ENCODE data around the gene RAB44. TPM values are rescaled to one million over a fixed set of nuclear protein-coding genes. Genes with fewer than 3 reads are reported as not detected.

Gene RAB44
- total RNA-seq, 1 experiment from 2014 or later, result 0.11 TPM

DNA sequence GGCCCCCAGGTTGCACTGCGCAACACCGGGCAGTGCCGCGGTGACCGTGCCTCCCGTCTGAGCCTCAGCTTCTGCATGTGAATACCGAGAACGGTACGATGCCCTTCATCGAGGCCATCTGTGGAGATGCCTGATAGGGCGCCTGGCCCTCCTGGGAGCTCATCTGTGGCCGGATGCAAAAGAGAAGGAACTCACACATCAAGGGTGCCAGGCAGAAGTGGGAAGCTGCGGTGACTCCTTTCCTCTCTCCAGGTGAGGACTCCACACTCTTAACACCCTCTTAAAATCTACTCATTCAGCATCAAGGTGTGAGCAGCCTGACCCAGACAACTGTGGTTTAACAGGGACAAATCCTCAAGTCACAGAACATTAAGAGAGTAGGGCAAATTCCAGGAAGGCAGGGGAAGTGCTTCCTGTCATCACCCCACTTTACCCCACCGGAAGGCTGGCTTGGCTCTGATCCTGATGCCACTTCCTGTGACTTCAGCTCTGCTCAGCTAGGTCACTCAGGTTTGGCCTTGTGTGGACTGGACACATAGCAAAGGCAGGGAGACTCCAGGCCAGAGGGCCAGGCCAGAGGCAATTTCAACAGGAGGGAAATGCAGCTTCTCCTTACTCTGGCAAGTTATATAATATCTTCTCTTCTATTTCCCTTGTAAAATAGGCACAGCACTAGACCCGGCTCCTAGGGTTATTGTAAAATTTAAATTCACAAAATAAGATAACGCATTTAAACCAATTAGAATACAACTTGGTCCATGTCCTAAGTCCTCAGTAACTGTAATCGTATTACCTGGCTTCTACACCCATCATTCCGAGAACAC lies 72.3 kb downstream of the RAB44 start:
- Mint-ChIP-seq H3K27me3 (ENCODE audit: low read depth) (no peaks in the 10 kb centered on the region), H3K4me3 (no peak overlapping the region), H3K9me3 (no peaks in the 10 kb centered on the region), H3K27ac (no peak overlapping the region), H3K36me3 (no peaks in the 10 kb centered on the region), H3K4me1 (peaks cover 18% of the 10 kb centered on the region)
- no peak for DNase-seq (ENCODE audit: low spot score)
- ChIA-PET CTCF (interaction anchor here (1.2 to 19.6 kb wide), 7 partner anchors 9 to 248 kb away, joined by 3 to 454 read pairs (median 12); no protein-coding TSS in a partner anchor), POLR2A (no interaction called here)
- TF ChIP-seq, protein P1, sequence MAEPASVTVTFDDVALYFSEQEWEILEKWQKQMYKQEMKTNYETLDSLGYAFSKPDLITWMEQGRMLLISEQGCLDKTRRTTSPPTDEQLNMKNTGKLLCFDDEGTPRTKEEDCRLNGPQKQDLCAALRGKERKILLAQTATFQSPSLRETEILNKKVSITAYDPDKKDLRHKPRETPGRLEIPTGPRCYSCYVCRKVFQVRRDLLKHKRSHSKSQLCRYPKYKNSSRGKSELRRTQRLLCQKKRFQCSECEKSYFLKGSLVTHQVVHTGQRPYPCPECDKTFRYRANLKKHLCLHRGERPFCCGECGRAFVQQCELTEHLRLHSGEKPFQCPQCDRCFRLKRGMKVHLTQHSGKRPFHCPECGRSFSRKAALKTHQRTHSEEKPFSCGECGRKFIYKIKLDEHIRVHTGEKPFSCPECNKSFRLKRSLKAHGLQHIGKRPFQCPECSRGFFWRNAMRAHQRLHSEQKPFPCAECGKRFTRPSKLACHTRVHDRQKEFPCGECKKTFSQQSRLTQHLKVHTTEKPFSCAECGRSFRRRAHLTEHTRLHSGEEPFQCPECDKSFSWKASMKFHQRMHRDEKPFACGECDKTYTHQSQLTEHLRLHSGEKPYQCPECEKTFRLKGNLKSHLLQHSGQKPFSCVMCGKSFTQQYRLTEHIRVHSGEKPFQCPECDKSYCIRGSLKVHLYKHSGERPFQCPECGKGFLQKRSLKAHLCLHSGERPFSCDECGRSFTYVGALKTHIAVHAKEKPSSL (CRISPR knock-in tag; conservative IDR thresholded peaks at IDR 0.05), result no peak
- TF ChIP-seq NFE2L1 (CRISPR knock-in tag; IDR thresholded peaks at IDR 0.05) (no peak), RELA (CRISPR knock-in tag; IDR thresholded peaks at IDR 0.05; ENCODE audit: borderline replicate concordance) (no peak), ZNF317 (CRISPR knock-in tag; IDR thresholded peaks at IDR 0.05; ENCODE audit: borderline replicate concordance, low read depth) (no peak), MXD4 (CRISPR knock-in tag; IDR thresholded peaks at IDR 0.05; ENCODE audit: borderline replicate concordance) (no peak), NR1H2 (CRISPR knock-in tag; IDR thresholded peaks at IDR 0.05) (no peak), ZNF396 (CRISPR knock-in tag; IDR thresholded peaks at IDR 0.05; ENCODE audit: borderline replicate concordance) (no peak), ELF4 (CRISPR knock-in tag; IDR thresholded peaks at IDR 0.05; ENCODE audit: low read depth) (no peak), ZNF671 (CRISPR knock-in tag; IDR thresholded peaks at IDR 0.05) (no peak), KAT7 (CRISPR knock-in tag; IDR thresholded peaks at IDR 0.05; ENCODE audit: borderline replicate concordance) (no peak)
- TF ChIP-seq, protein P2, sequence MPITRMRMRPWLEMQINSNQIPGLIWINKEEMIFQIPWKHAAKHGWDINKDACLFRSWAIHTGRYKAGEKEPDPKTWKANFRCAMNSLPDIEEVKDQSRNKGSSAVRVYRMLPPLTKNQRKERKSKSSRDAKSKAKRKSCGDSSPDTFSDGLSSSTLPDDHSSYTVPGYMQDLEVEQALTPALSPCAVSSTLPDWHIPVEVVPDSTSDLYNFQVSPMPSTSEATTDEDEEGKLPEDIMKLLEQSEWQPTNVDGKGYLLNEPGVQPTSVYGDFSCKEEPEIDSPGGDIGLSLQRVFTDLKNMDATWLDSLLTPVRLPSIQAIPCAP (CRISPR knock-in tag; IDR thresholded peaks at IDR 0.05), result no peak
- TF ChIP-seq, protein P3, sequence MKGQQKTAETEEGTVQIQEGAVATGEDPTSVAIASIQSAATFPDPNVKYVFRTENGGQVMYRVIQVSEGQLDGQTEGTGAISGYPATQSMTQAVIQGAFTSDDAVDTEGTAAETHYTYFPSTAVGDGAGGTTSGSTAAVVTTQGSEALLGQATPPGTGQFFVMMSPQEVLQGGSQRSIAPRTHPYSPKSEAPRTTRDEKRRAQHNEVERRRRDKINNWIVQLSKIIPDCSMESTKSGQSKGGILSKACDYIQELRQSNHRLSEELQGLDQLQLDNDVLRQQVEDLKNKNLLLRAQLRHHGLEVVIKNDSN (CRISPR knock-in tag; IDR thresholded peaks at IDR 0.05), result no peak
- TF ChIP-seq, protein P4, sequence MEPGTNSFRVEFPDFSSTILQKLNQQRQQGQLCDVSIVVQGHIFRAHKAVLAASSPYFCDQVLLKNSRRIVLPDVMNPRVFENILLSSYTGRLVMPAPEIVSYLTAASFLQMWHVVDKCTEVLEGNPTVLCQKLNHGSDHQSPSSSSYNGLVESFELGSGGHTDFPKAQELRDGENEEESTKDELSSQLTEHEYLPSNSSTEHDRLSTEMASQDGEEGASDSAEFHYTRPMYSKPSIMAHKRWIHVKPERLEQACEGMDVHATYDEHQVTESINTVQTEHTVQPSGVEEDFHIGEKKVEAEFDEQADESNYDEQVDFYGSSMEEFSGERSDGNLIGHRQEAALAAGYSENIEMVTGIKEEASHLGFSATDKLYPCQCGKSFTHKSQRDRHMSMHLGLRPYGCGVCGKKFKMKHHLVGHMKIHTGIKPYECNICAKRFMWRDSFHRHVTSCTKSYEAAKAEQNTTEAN (CRISPR knock-in tag; IDR thresholded peaks at IDR 0.05), result no peak
- ATAC-seq, result no peak

DNA sequence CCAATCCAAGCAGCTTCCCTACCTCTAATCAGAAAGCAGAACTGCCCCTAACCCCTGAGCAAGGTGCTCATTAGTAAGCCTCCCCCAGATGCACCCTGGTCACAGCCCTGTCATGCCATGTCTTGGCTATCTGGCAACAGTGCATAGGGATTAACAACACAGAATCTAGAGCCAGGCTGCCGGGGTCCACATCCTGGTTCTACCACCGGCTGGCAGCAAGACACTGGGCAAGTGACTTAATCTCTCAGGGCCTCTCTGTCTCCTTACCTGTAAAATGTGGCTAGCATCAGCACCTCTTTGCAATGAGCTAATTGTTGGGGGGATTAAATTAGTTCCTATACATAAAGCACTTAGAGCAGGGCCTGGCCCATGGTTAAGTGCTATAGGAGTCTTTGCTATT lies 73.5 kb downstream of the RAB44 start:
- no peaks in the 10 kb centered on the region for H3K9me3 Mint-ChIP-seq
- ChIA-PET CTCF (interaction anchor here (1.2 to 19.6 kb wide), 5 partner anchors 12 to 247 kb away, joined by 4 to 454 read pairs (median 8); partner anchors contain the start of gene C6orf89), POLR2A (interaction anchor here (0.5 kb wide), 1 partner anchor 426 kb away, joined by 3 read pairs; no protein-coding TSS in a partner anchor)
- H3K4me1 Mint-ChIP-seq, result peaks cover 11% of the 10 kb centered on the region
- no peaks in the 10 kb centered on the region for H3K27me3 Mint-ChIP-seq (ENCODE audit: low read depth)
- ATAC-seq (no peak), DNase-seq (ENCODE audit: low spot score) (no peak)
- no peak overlapping the region for H3K4me3 Mint-ChIP-seq
- H3K27ac Mint-ChIP-seq, result no peak overlapping the region
- H3K36me3 Mint-ChIP-seq, result no peaks in the 10 kb centered on the region
- TF ChIP-seq, protein P5, sequence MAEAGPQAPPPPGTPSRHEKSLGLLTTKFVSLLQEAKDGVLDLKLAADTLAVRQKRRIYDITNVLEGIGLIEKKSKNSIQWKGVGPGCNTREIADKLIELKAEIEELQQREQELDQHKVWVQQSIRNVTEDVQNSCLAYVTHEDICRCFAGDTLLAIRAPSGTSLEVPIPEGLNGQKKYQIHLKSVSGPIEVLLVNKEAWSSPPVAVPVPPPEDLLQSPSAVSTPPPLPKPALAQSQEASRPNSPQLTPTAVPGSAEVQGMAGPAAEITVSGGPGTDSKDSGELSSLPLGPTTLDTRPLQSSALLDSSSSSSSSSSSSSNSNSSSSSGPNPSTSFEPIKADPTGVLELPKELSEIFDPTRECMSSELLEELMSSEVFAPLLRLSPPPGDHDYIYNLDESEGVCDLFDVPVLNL (CRISPR knock-in tag; IDR thresholded peaks at IDR 0.05; ENCODE audit: borderline replicate concordance, low read depth), result no peak
- TF ChIP-seq NFE2L1 (CRISPR knock-in tag; IDR thresholded peaks at IDR 0.05) (no peak), NR3C1 (CRISPR knock-in tag; conservative IDR thresholded peaks at IDR 0.05; ENCODE audit: low read depth) (no peak), TEAD1 (CRISPR knock-in tag; IDR thresholded peaks at IDR 0.05) (no peak), GABPB1 (CRISPR knock-in tag; IDR thresholded peaks at IDR 0.05) (no peak), NR1H2 (CRISPR knock-in tag; IDR thresholded peaks at IDR 0.05) (no peak), MYBL2 (CRISPR knock-in tag; IDR thresholded peaks at IDR 0.05) (no peak), ZNF121 (CRISPR knock-in tag; IDR thresholded peaks at IDR 0.05) (no peak), ETV6 (CRISPR knock-in tag; IDR thresholded peaks at IDR 0.05) (no peak), CBFB (CRISPR knock-in tag; IDR thresholded peaks at IDR 0.05; ENCODE audit: low read depth) (no peak)
- TF ChIP-seq, protein P6, sequence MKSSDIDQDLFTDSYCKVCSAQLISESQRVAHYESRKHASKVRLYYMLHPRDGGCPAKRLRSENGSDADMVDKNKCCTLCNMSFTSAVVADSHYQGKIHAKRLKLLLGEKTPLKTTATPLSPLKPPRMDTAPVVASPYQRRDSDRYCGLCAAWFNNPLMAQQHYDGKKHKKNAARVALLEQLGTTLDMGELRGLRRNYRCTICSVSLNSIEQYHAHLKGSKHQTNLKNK (CRISPR knock-in tag; IDR thresholded peaks at IDR 0.05), result no peak
- TF ChIP-seq, protein P7, sequence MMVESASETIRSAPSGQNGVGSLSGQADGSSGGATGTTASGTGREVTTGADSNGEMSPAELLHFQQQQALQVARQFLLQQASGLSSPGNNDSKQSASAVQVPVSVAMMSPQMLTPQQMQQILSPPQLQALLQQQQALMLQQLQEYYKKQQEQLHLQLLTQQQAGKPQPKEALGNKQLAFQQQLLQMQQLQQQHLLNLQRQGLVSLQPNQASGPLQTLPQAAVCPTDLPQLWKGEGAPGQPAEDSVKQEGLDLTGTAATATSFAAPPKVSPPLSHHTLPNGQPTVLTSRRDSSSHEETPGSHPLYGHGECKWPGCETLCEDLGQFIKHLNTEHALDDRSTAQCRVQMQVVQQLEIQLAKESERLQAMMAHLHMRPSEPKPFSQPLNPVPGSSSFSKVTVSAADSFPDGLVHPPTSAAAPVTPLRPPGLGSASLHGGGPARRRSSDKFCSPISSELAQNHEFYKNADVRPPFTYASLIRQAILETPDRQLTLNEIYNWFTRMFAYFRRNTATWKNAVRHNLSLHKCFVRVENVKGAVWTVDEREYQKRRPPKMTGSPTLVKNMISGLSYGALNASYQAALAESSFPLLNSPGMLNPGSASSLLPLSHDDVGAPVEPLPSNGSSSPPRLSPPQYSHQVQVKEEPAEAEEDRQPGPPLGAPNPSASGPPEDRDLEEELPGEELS (CRISPR knock-in tag; IDR thresholded peaks at IDR 0.05), result no peak
- TF ChIP-seq, protein P8, sequence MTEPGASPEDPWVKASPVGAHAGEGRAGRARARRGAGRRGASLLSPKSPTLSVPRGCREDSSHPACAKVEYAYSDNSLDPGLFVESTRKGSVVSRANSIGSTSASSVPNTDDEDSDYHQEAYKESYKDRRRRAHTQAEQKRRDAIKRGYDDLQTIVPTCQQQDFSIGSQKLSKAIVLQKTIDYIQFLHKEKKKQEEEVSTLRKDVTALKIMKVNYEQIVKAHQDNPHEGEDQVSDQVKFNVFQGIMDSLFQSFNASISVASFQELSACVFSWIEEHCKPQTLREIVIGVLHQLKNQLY (CRISPR knock-in tag; IDR thresholded peaks at IDR 0.05), result no peak

All from WTC11 (cell line).